ENCODE data around the gene TSC2. TPM values are rescaled to one million over a fixed set of nuclear protein-coding genes. Genes with fewer than 3 reads are reported as not detected.
A peak's percentile ranks its signal among the peaks of the same experiment; 100 is the strongest.
"Not testable (repeated sequence)": the region's sequence is repeated elsewhere in the genome, so short reads cannot be mapped to it uniquely, and the experiment has no call there.

The TSC2 gene
- total and polyA plus RNA-seq, 10 donors, result 20.7 to 185 (median 93.8) TPM

DNA sequence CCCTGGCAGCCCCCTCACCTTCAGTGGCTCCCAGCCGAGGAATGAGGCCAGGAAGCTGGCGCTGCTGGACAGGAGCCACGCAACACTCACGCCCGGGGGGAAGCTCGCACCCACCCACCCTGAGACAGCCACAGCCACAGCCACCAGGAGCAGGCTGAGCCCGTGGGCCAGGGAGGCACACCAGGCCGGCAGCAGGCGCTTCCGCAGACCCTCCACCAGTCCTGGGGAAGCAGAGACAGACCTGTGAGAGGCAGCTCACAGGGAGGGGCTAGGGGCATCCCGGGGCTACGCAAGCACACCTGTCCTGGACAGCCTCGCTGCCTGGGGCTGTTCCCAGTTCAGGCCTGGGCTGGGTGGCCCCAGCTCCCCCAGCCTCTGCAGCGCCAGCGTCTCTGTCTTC lies 46.0 kb downstream of the TSC2 start:
- H3K4me3 ChIP-seq, result no peak overlapping the region
- no peaks in the 10 kb centered on the region for H3K9me3 ChIP-seq
- intact Hi-C loops (cut with DNase I; ENCODE audit: low total_unique reads), result no loop called here
- WGBS, 5 donors, result 91 to 96% (median 93%) methylated on average over 8 to 15 of the region's 15 CpGs
- DNase-seq, result no peak
- H3K27me3 ChIP-seq (replicated peaks in 1 of 7), result no peaks in the 10 kb centered on the region
- peaks cover 0 to 32% (median 18%) of the 10 kb centered on the region in 6 donors for H3K4me1 ChIP-seq
- H3K27ac ChIP-seq, result no peak overlapping the region
- TF ChIP-seq, protein P1, sequence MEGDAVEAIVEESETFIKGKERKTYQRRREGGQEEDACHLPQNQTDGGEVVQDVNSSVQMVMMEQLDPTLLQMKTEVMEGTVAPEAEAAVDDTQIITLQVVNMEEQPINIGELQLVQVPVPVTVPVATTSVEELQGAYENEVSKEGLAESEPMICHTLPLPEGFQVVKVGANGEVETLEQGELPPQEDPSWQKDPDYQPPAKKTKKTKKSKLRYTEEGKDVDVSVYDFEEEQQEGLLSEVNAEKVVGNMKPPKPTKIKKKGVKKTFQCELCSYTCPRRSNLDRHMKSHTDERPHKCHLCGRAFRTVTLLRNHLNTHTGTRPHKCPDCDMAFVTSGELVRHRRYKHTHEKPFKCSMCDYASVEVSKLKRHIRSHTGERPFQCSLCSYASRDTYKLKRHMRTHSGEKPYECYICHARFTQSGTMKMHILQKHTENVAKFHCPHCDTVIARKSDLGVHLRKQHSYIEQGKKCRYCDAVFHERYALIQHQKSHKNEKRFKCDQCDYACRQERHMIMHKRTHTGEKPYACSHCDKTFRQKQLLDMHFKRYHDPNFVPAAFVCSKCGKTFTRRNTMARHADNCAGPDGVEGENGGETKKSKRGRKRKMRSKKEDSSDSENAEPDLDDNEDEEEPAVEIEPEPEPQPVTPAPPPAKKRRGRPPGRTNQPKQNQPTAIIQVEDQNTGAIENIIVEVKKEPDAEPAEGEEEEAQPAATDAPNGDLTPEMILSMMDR (IDR thresholded peaks at IDR 0.05 in 8 of 11, conservative IDR thresholded peaks at IDR 0.05 in 3 of 11), result no peak
- peak in 1 of 3 donors; percentile 28 for TF ChIP-seq POLR2AphosphoS5 (IDR thresholded peaks at IDR 0.05)
- H3K36me3 ChIP-seq, result peaks cover 0 to 93% (median 64%) of the 10 kb centered on the region in 6 donors

DNA sequence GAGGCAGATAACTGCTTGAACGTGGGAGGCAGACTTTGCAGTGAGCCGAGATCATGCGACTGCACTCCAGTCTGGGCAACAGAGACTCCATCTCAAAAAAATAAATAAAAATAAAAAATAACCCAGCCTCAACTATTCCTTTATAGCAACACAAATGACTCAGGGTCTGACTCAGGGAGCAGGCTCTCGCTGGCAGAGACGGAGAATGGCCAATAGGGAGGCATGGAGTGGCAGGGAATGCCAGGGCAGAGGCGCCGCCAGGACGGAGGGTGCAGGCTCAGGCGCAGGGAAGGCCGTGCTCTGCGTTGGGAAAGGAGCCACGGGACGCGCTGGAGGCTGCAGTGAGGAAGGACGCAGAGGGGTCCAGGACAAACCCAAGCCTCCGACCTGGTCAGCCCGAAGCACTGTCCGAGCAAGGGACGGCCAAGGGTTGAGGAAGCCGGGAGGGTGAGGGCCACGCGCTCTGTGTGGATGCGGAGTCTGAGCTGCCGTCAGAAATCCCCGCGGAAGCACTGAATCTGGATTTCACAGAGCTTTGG lies 47.6 kb downstream of the TSC2 start:
- no peaks in the 10 kb centered on the region for H3K27me3 ChIP-seq (replicated peaks in 1 of 7)
- peaks cover 0 to 93% (median 67%) of the 10 kb centered on the region in 6 donors for H3K36me3 ChIP-seq
- H3K9me3 ChIP-seq, result no peaks in the 10 kb centered on the region
- no peak overlapping the region for H3K4me3 ChIP-seq
- no peak for DNase-seq
- intact Hi-C loops (cut with DNase I; ENCODE audit: low total_unique reads), result no loop called here
- H3K4me1 ChIP-seq, result peaks cover 0 to 17% (median 9%) of the 10 kb centered on the region in 6 donors
- H3K27ac ChIP-seq, result no peak overlapping the region
- 95 to 97% (median 96%) methylated on average over 25 to 26 of the region's 26 CpGs for WGBS, 5 donors
- TF ChIP-seq POLR2A (IDR thresholded peaks at IDR 0.05), result no peak
- TF ChIP-seq POLR2AphosphoS5 (IDR thresholded peaks at IDR 0.05), result peak in 1 of 3 donors; percentile 38
- TF ChIP-seq, protein P1 (IDR thresholded peaks at IDR 0.05 in 8 of 11, conservative IDR thresholded peaks at IDR 0.05 in 3 of 11), result no peak

DNA sequence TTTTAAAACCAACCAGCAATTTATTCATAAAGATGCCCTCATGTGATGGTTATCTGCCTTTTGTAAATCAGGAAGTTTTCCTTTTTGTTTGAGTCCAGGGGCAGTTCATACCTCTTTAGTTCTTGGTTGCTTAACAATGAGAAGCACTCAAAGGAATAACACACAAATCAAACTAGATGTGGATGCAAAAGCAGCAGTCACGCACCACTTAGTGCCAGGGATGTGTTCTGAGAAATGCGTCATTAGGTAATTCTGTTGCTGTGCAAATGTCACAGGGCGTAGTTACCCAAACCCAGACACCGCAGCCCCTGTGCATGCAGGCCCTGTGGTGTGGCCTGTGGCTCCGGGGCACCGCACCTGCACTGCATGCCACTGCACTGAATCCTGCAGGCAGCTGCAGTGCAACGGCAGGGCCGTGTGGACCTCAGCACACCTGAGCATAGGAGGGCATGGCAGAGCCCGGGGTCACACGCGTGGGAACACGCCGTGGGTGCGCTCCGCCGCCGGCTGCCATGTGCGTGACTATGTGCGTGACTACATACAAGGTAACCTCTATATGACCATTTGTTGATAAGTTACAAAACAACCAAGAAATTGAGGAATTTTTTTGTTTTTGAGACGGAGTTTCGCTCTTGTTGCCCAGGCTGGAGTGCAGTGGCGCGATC lies 48.3 kb downstream of the TSC2 start:
- Histone ChIP-seq H3K4me3 (no peak overlapping the region), H3K27me3 (replicated peaks in 1 of 7) (no peaks in the 10 kb centered on the region), H3K36me3 (peaks cover 0 to 94% (median 69%) of the 10 kb centered on the region in 6 donors), H3K27ac (no peak overlapping the region), H3K4me1 (peaks cover 0 to 12% (median 7%) of the 10 kb centered on the region in 6 donors), H3K9me3 (no peaks in the 10 kb centered on the region)
- TF ChIP-seq, protein P1 (IDR thresholded peaks at IDR 0.05 in 8 of 11, conservative IDR thresholded peaks at IDR 0.05 in 3 of 11), result no peak
- no peak for TF ChIP-seq POLR2A (IDR thresholded peaks at IDR 0.05)
- no peak for TF ChIP-seq POLR2AphosphoS5 (IDR thresholded peaks at IDR 0.05)
- 95 to 97% (median 96%) methylated on average over 23 of the region's 23 CpGs for whole genome bisulfite sequencing, 5 donors
- intact Hi-C loops (cut with DNase I; ENCODE audit: low total_unique reads), result no loop called here
- DNase-seq, result no peak

DNA sequence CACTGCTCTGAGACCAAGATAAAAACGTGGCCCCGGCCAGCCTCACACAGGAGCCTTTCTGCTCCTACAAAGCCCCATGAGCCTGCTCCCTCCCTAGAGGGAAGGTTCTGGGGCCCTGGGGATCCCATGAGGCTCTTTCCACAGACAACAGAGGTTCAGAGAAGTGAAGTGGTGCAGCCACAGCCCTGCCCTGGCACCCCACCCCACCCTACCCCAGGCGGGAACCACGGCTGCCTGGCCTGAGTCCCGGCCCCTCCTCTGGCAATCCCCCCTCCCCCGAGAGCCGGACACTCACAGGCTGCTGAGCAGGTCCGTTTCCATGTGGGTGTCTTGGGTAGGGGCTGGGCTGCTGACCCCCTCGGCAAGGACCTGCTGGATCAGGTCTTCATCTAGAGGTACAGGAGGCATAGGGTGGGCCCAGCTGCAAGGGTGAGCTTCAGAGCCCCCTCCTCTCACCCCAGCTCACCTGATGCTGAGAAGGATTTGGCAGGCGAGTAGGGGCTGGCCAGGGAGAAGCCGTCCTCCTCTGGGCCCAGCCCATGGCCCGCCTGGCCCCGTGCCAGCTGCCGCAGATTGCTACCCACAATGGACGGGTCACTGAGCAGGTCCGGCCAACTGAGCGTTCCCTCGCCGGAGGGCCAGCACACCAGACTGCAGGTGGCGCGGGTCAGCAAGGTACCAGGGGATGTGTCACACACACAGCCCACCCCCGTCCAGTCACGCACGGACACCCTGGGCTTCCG lies 49.2 kb downstream of the TSC2 start:
- Histone ChIP-seq H3K27me3 (replicated peaks in 1 of 7) (no peaks in the 10 kb centered on the region), H3K4me1 (peaks cover 0 to 5% (median 1%) of the 10 kb centered on the region in 6 donors), H3K36me3 (peaks cover 0 to 96% (median 72%) of the 10 kb centered on the region in 6 donors), H3K27ac (no peak overlapping the region), H3K9me3 (no peaks in the 10 kb centered on the region), H3K4me3 (no peak overlapping the region)
- 75 to 96% (median 94%) methylated on average over 2 to 25 of the region's 25 CpGs for WGBS, 5 donors
- no peak for DNase-seq
- TF ChIP-seq, protein P1 (IDR thresholded peaks at IDR 0.05 in 8 of 11, conservative IDR thresholded peaks at IDR 0.05 in 3 of 11), result no peak
- TF ChIP-seq POLR2AphosphoS5 (IDR thresholded peaks at IDR 0.05), result peak in 1 of 3 donors; percentile 21
- TF ChIP-seq POLR2A (IDR thresholded peaks at IDR 0.05), result no peak
- intact Hi-C loops (cut with DNase I; ENCODE audit: low total_unique reads), result no loop called here

DNA sequence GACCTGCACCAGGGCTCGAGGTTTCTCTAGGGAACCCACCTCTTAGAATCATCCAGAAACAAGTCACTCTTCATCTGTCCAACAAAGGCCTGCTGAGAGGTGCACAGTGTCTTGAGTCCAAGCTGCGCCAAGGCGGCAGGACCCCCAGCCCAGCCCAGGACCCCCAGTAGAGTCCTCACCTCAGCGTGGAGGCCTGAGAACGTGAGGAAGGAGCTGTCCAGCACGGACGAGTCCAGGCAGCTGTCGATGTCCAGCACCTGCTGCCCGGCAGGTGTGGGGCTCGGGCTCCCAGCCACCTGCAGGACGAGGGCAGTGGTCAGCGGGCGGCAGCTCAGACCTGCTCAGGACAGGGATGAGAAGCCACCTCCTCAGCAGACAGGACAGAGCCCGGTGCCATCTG lies 49.9 kb downstream of the TSC2 start:
- peaks cover 0 to 96% (median 71%) of the 10 kb centered on the region in 6 donors for H3K36me3 ChIP-seq
- WGBS, 5 donors, result 80 to 97% (median 96%) methylated on average over 5 to 14 of the region's 14 CpGs; no CpG with 5 or more reads in 1 of the 5 donors
- not testable (repeated sequence) for H3K4me1 ChIP-seq

DNA sequence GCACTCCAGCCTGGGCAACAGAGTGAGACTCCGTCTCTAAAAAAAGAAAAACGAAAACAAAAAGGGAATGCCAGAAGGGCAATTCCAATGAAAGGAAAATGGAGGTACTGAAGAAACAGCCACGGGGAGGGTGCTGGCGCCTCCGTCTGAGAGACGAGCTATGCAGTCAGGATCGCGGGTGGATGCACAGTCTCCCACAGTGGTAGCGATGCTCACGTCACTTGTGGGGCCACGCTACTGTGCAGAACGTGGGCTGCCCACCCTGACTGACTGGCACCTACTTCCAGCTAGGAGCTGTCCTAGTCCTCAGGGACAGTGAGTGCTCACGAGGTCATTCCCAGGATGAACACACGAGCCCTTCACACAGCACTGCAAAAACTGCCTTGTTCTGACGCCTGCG lies 53.8 kb downstream of the TSC2 start:
- H3K9me3 ChIP-seq; H3K27ac ChIP-seq; DNase-seq; H3K27me3 ChIP-seq (replicated peaks in 1 of 7); H3K4me3 ChIP-seq; intact Hi-C loops (cut with DNase I; ENCODE audit: low total_unique reads); H3K4me1 ChIP-seq: not testable (repeated sequence)
- 92 to 95% (median 94%) methylated on average over 10 to 14 of the region's 16 CpGs for WGBS, 5 donors
- peaks cover 0 to 86% (median 60%) of the 10 kb centered on the region in 6 donors for H3K36me3 ChIP-seq

More for the DNA sequence above, 49.9 kb downstream of the TSC2 start:
- intact Hi-C loops (cut with DNase I; ENCODE audit: low total_unique reads); H3K27me3 ChIP-seq (replicated peaks in 1 of 7); H3K4me3 ChIP-seq; DNase-seq; H3K9me3 ChIP-seq; H3K27ac ChIP-seq: not testable (repeated sequence)

Measured in spleen (tissue), 11 donors.